HepG2 (cell line): ENCODE data around the gene NIT2. TPM values are rescaled to one million over a fixed set of nuclear protein-coding genes. Genes with fewer than 3 reads are reported as not detected.

ENCODE experiments used
- ATAC-seq: fragments of 200-7000 bp; cut with Tn5 transposase; 3 replicates; pipeline ENCODE4 v1.9.1; 2020; ENCODE audit warnings: mild to moderate bottlenecking, moderate library complexity
- BruUV-seq: library from RNA; stranded (reverse); fragments of 400-500 nt; replicated peaks from 2 replicates; lab custom pipeline; 2021; lab: Mats Ljungman, UMichigan
- CTCF ChIA-PET: fragments of 300-600 bp; formaldehyde crosslinking; extraction: SDS; loops from one replicate; lab custom pipeline; 2021; ENCODE audit warnings: low total read pairs, inconsistent platforms, low intra/inter-chr PET ratio; lab: Yijun Ruan, JAX
- POLR2A ChIA-PET: fragments of 350-600 bp; sonication (Branson Sonifier 250); formaldehyde crosslinking; loops from one replicate; lab custom pipeline; 2020; ENCODE audit warnings: antibody characterized with exemption, inconsistent platforms; lab: Yijun Ruan, JAX
- DNase-seq: peaks from one replicate; pipeline ENCODE4 v3.0.0-alpha.2; 2015; ENCODE audit warnings: low spot score
- FAIRE-seq: peaks from 3 replicates; lab custom pipeline; 2011; peaks lifted over from hg19 to GRCh38; lab: Jason Lieb, UNC
- H2AFZ ChIP-seq: one replicate; pipeline ENCODE4 v1.6.1; 2011; ENCODE audit warnings: low read length, inconsistent platforms
- H3K27ac ChIP-seq: fragments of 300-600 bp; 3 replicates; pipeline ENCODE4 v1.8.0; 2011; ENCODE audit warnings: mixed run types, mild to moderate bottlenecking, mixed read lengths, low read length, inconsistent platforms; ENCODE audit not compliant: insufficient read depth; ENCODE audit errors: extremely low read length
- H3K27me3 ChIP-seq, 2 experiments: fragments of 200-600 bp in 1 of 2; 2 replicates in 1 of 2; 3 replicates in 1 of 2; pipeline versions ENCODE4 v1.6.0 to v1.8.0; 2011; ENCODE audit warnings: low read length in 2 of 2, mild to moderate bottlenecking in 2 of 2, moderate library complexity in 2 of 2, inconsistent platforms in 1 of 2; ENCODE audit not compliant: insufficient read depth in 2 of 2, control insufficient read depth in 1 of 2
- H3K36me3 ChIP-seq, 2 experiments: fragments of 200-600 bp in 1 of 2; replicated peaks in 1 of 2; 2 replicates in 1 of 2; 3 replicates in 1 of 2; pipeline versions ENCODE4 v1.5.1 to v1.8.0; 2011; ENCODE audit warnings: low read length in 2 of 2, inconsistent platforms in 1 of 2; ENCODE audit not compliant: insufficient read depth in 2 of 2, control insufficient read depth in 1 of 2
- H3K4me1 ChIP-seq: 2 replicates; pipeline ENCODE4 v1.5.1; 2012; ENCODE audit warnings: low read length, inconsistent platforms; ENCODE audit not compliant: insufficient read depth
- H3K4me2 ChIP-seq: 2 replicates; pipeline ENCODE4 v1.6.0; 2011; ENCODE audit warnings: low read depth, low read length, inconsistent platforms
- H3K4me3 ChIP-seq, 3 experiments: fragments of 200-600 bp in 1 of 3; sonication (generic), shearing (Covaris generic) in 1 of 3; replicated peaks in 1 of 3; 2 replicates each; pipeline ENCODE4 v1.5.1; 2011 to 2016; ENCODE audit warnings: low read length in 3 of 3, inconsistent platforms in 2 of 3, low read depth in 2 of 3, mild to moderate bottlenecking in 2 of 3, control low read depth in 1 of 3, mixed read lengths in 1 of 3; ENCODE audit not compliant: insufficient read depth in 1 of 3
- H3K79me2 ChIP-seq: one replicate; pipeline ENCODE4 v1.6.1; 2011; ENCODE audit warnings: low read length, inconsistent platforms; ENCODE audit not compliant: insufficient read depth
- H3K9ac ChIP-seq: 2 replicates; pipeline ENCODE4 v1.6.0; 2011; ENCODE audit warnings: mild to moderate bottlenecking, low read depth, low read length, inconsistent platforms; ENCODE audit not compliant: insufficient read depth
- H3K9me3 ChIP-seq: 2 replicates; pipeline ENCODE4 v1.5.1; 2012; ENCODE audit warnings: mild to moderate bottlenecking, low read length
- H4K20me1 ChIP-seq: 2 replicates; pipeline ENCODE4 v1.6.0; 2011; ENCODE audit warnings: inconsistent platforms, mild to moderate bottlenecking, low read length, moderate library complexity; ENCODE audit not compliant: insufficient read depth
- ADNP ChIP-seq: sonication (generic); formaldehyde crosslinking; IDR thresholded peaks from 2 replicates; pipeline ENCODE4 v1.4.0; 2020; ENCODE audit warnings: missing genetic modification reagents
- ATF7-NPFF ChIP-seq: sonication (generic); formaldehyde crosslinking; IDR thresholded peaks from 2 replicates; pipeline ENCODE4 v1.8.1; 2023; ENCODE audit warnings: mild to moderate bottlenecking, low read depth, missing genetic modification reagents, moderate library complexity
- BATF2 ChIP-seq: sonication (generic); formaldehyde crosslinking; IDR thresholded peaks from 2 replicates; pipeline ENCODE4 v1.8.0; 2022; ENCODE audit warnings: mild to moderate bottlenecking, missing genetic modification reagents, moderate library complexity
- FOSL1 ChIP-seq: sonication (generic); formaldehyde crosslinking; IDR thresholded peaks from 2 replicates; pipeline ENCODE4 v1.9.0; 2021; ENCODE audit warnings: missing genetic modification reagents, borderline replicate concordance
- KAT7 ChIP-seq: IDR thresholded peaks from 2 replicates; pipeline ENCODE4 v1.6.1; 2018; ENCODE audit warnings: borderline replicate concordance, missing compliant biosample characterization
- LBX2 ChIP-seq: sonication (generic); formaldehyde crosslinking; IDR thresholded peaks from 2 replicates; pipeline ENCODE4 v1.5.0; 2020; ENCODE audit warnings: missing genetic modification reagents, mild to moderate bottlenecking, borderline replicate concordance
- MTF1 ChIP-seq: sonication (generic); formaldehyde crosslinking; IDR thresholded peaks from 2 replicates; pipeline ENCODE4 v1.5.0; 2020; ENCODE audit warnings: missing genetic modification reagents
- NFE2L1 ChIP-seq: sonication (generic); formaldehyde crosslinking; IDR thresholded peaks from 2 replicates; pipeline ENCODE4 v1.4.0; 2020; ENCODE audit warnings: missing genetic modification reagents, mild to moderate bottlenecking, borderline replicate concordance
- NFE2L2 ChIP-seq: fragments of 150-350 bp; IDR thresholded peaks from 2 replicates; pipeline ENCODE4 v1.6.1; 2014; ENCODE audit warnings: low read length
- PREB ChIP-seq: sonication (generic); formaldehyde crosslinking; IDR thresholded peaks from 2 replicates; pipeline ENCODE4 v1.4.0; 2020; ENCODE audit warnings: missing genetic modification reagents
- RARG ChIP-seq: sonication (generic); formaldehyde crosslinking; IDR thresholded peaks from 2 replicates; pipeline ENCODE4 v1.4.0; 2020; ENCODE audit warnings: low read depth, mild to moderate bottlenecking, missing genetic modification reagents
- SIX4 ChIP-seq: sonication (generic); formaldehyde crosslinking; IDR thresholded peaks from 2 replicates; pipeline ENCODE4 v1.4.0; 2020; ENCODE audit warnings: missing genetic modification reagents
- TFAP4 ChIP-seq: sonication (generic); IDR thresholded peaks from 2 replicates; pipeline ENCODE4 v1.6.1; 2016; ENCODE audit warnings: low read depth, borderline replicate concordance
- ZBED4 ChIP-seq: sonication (generic); formaldehyde crosslinking; IDR thresholded peaks from 2 replicates; pipeline ENCODE4 v1.4.0; 2020; ENCODE audit warnings: missing genetic modification reagents, borderline replicate concordance
- ZNF207 ChIP-seq: fragments of 450-650 bp; IDR thresholded peaks from 2 replicates; pipeline ENCODE4 v1.6.1; 2016; ENCODE audit warnings: antibody characterized with exemption, borderline replicate concordance
- ZNF33A ChIP-seq: sonication (generic); formaldehyde crosslinking; IDR thresholded peaks from 2 replicates; pipeline ENCODE4 v1.5.1; 2020; ENCODE audit warnings: missing genetic modification reagents, mild to moderate bottlenecking, moderate library complexity, borderline replicate concordance
- ZNF580 ChIP-seq: IDR thresholded peaks from 2 replicates; pipeline ENCODE4 v1.6.1; 2016; ENCODE audit warnings: low read depth, borderline replicate concordance
- ZSCAN22 ChIP-seq: sonication (generic); formaldehyde crosslinking; IDR thresholded peaks from 2 replicates; pipeline ENCODE4 v1.4.0; 2020; ENCODE audit warnings: mild to moderate bottlenecking, missing genetic modification reagents
- WGBS: methylation state at CpG from one replicate; pipeline ENCODE4 v1.1.6; 2017; ENCODE audit warnings: low lambda C conversion rate; 5-methylcytosine and 5-hydroxymethylcytosine counted together
- in situ Hi-C: cut with HindIII; loops from 2 replicates; pipeline ENCODE4 v1.10.0; 2017; ENCODE audit warnings: low pct_unique_long_range_greater_than_20kb; ENCODE audit not compliant: extremely low pct_ligation_motif_present
- intact Hi-C: fragments of 100-400 bp; cut with micrococcal nuclease; formaldehyde crosslinking; loops from one replicate; pipeline ENCODE4 v1.10.0; 2022; ENCODE audit not compliant: unreplicated experiment
- polyA plus RNA-seq, 8 experiments: library from polyadenylated mRNA; depleted of rRNA in 3 of 8; stranded (reverse) in 7 of 8; unstranded in 1 of 8; fragments of >200 nt; fragmentation: Illumina TruSeq in 4 of 8; extraction: Trizol in 4 of 8; gene quantifications; 2 replicates each; pipeline versions ENCODE4 v1.2.1 to v1.2.3, GENCODE V29; 2011 to 2016; ENCODE audit warnings: low read depth in 4 of 8, missing spikeins in 1 of 8, mixed read lengths in 1 of 8; ENCODE audit not compliant: insufficient read depth in 1 of 8
- total RNA-seq, 5 experiments: library from RNA; depleted of rRNA; stranded (reverse); fragments of >200 nt; fragmentation: Illumina TruSeq; extraction: Trizol; gene quantifications; 2 replicates each; pipeline ENCODE4 v1.2.3, GENCODE V29; 2016; ENCODE audit warnings: low read depth in 1 of 5

NIT2 gene
- total and polyA plus RNA-seq, 2 of the 13 experiments (the other 11 are each of a cell fraction or from before 2014, with no cell fraction given), result 43.4 to 49.1 TPM

- TF ChIP-seq ZBED4 (no peak), MTF1 (CRISPR knock-in tag) (no peak), ZNF207 (no peak), NFE2L2 (no peak)
Observed at GRCh38 chr3:100289339-100289738, 45.2 kb upstream of the NIT2 start (continued).

- intact Hi-C loops, result no loop called here
- H3K9me3 ChIP-seq, result no peaks in the 10 kb centered on the region
- H3K9ac ChIP-seq, result no peak overlapping the region
- H2AFZ ChIP-seq, result no peak overlapping the region
- DNase-seq, result no peak
- no peak overlapping the region for H3K27ac ChIP-seq
- no peaks in the 10 kb centered on the region for H3K4me1 ChIP-seq
- H3K79me2 ChIP-seq, result no peaks in the 10 kb centered on the region
- no peaks in the 10 kb centered on the region for H3K27me3 ChIP-seq
- POLR2A ChIA-PET, result no interaction called here
- BruUV-seq, result no TSS peak
- no peak for FAIRE-seq
- no peak overlapping the region for H3K4me2 ChIP-seq
- CTCF ChIA-PET, result no interaction called here
- peaks cover 9 to 47% of the 10 kb centered on the region in 2 experiments for H3K36me3 ChIP-seq
- 100% methylated on average over 1 of the region's 1 CpG for WGBS
- in situ Hi-C loops, result no loop called here
- ATAC-seq, result no peak
- H4K20me1 ChIP-seq, result no peaks in the 10 kb centered on the region
- H3K4me3 ChIP-seq, result no peak overlapping the region
- TF ChIP-seq ATF7-NPFF (CRISPR knock-in tag) (no peak), ADNP (CRISPR knock-in tag) (no peak), LBX2 (no peak), FOSL1 (CRISPR knock-in tag) (no peak), SIX4 (CRISPR knock-in tag) (no peak), ZNF33A (CRISPR knock-in tag) (no peak), ZSCAN22 (CRISPR knock-in tag) (no peak), RARG (no peak), PREB (CRISPR knock-in tag) (no peak), KAT7 (CRISPR knock-in tag) (no peak), TFAP4 (no peak), ZNF580 (CRISPR knock-in tag) (no peak), NFE2L1 (no peak), BATF2 (CRISPR knock-in tag) (no peak)
Observed at GRCh38 chr3:100295089-100295488, 39.5 kb upstream of the NIT2 start.
